ENCODE measurements around the gene ELN.

Gene ELN

DNA sequence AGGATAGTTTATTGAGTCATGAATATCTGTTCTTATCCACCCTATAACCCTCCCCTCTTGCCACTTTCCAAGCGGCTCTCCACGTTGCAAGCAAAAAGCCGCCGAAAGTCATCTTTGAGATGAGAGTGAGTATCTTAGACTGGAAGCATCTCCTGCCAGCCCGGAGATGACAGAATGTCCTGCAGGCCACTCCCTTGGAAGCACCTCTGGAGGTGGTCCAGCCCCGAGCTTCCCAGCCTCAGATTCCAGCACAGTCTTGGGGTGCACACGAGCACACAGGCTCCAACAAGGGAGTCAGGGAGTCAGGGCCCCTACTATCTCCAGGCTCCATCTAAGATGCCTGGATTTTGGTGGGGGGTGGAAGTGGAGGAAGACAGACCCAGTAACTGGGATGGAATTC lies 5.5 kb upstream of the ELN start:
- TF ChIP-seq YY1 (IDR thresholded peaks at IDR 0.05; ENCODE audit: low read depth), result no peak
- no peak for TF ChIP-seq TAF1 (IDR thresholded peaks at IDR 0.05; ENCODE audit: low read depth)
- TF ChIP-seq TCF12 (IDR thresholded peaks at IDR 0.05; ENCODE audit: low read depth), result no peak
- TF ChIP-seq CEBPB (IDR thresholded peaks at IDR 0.05), result no peak
- TF ChIP-seq, protein P1, sequence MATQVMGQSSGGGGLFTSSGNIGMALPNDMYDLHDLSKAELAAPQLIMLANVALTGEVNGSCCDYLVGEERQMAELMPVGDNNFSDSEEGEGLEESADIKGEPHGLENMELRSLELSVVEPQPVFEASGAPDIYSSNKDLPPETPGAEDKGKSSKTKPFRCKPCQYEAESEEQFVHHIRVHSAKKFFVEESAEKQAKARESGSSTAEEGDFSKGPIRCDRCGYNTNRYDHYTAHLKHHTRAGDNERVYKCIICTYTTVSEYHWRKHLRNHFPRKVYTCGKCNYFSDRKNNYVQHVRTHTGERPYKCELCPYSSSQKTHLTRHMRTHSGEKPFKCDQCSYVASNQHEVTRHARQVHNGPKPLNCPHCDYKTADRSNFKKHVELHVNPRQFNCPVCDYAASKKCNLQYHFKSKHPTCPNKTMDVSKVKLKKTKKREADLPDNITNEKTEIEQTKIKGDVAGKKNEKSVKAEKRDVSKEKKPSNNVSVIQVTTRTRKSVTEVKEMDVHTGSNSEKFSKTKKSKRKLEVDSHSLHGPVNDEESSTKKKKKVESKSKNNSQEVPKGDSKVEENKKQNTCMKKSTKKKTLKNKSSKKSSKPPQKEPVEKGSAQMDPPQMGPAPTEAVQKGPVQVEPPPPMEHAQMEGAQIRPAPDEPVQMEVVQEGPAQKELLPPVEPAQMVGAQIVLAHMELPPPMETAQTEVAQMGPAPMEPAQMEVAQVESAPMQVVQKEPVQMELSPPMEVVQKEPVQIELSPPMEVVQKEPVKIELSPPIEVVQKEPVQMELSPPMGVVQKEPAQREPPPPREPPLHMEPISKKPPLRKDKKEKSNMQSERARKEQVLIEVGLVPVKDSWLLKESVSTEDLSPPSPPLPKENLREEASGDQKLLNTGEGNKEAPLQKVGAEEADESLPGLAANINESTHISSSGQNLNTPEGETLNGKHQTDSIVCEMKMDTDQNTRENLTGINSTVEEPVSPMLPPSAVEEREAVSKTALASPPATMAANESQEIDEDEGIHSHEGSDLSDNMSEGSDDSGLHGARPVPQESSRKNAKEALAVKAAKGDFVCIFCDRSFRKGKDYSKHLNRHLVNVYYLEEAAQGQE (IDR thresholded peaks at IDR 0.05; ENCODE audit: low read depth), result no peak
- no peak for TF ChIP-seq TEAD4 (IDR thresholded peaks at IDR 0.05)
- no peak for TF ChIP-seq FOXM1 (IDR thresholded peaks at IDR 0.05; ENCODE audit: borderline replicate concordance, low read depth)
- TF ChIP-seq RAD21 (IDR thresholded peaks at IDR 0.05; ENCODE audit: low read depth), result no peak
- TF ChIP-seq, protein P2, sequence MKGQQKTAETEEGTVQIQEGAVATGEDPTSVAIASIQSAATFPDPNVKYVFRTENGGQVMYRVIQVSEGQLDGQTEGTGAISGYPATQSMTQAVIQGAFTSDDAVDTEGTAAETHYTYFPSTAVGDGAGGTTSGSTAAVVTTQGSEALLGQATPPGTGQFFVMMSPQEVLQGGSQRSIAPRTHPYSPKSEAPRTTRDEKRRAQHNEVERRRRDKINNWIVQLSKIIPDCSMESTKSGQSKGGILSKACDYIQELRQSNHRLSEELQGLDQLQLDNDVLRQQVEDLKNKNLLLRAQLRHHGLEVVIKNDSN (IDR thresholded peaks at IDR 0.05), result no peak
- no peak for TF ChIP-seq ZBTB7A (IDR thresholded peaks at IDR 0.05; ENCODE audit: low read depth)
- no peak for TF ChIP-seq CREB1 (IDR thresholded peaks at IDR 0.05; ENCODE audit: low read depth)
- TF ChIP-seq, protein P3, sequence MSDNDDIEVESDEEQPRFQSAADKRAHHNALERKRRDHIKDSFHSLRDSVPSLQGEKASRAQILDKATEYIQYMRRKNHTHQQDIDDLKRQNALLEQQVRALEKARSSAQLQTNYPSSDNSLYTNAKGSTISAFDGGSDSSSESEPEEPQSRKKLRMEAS (IDR thresholded peaks at IDR 0.05), result no peak
- no peak for TF ChIP-seq NFIC (IDR thresholded peaks at IDR 0.05)
- TF ChIP-seq EGR1 (IDR thresholded peaks at IDR 0.05), result no peak
- no peak for TF ChIP-seq EP300 (IDR thresholded peaks at IDR 0.05; ENCODE audit: borderline replicate concordance)

DNA sequence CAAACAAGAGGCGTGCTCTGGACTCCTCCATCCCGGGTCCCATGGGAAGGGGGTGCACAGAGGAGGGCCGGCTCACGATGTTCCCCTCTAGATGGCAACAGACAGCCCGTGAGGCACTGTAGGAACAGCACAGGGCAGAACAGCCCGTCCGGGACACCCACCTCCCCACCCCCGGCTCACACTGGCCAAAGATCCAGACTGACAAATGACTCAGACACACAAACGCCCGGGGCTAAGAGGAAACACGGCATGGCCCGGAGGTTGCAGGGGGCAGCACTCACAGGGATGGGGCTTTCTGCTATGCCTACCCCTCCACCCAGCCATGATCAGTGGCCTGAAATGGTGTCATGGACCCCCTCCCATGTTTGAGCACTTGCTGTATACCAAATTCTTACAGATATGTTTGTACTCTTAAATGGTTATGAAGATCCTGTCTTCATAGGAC lies 4.9 kb upstream of the ELN start:
- TF ChIP-seq ZBTB7A (IDR thresholded peaks at IDR 0.05; ENCODE audit: low read depth), result no peak

DNA sequence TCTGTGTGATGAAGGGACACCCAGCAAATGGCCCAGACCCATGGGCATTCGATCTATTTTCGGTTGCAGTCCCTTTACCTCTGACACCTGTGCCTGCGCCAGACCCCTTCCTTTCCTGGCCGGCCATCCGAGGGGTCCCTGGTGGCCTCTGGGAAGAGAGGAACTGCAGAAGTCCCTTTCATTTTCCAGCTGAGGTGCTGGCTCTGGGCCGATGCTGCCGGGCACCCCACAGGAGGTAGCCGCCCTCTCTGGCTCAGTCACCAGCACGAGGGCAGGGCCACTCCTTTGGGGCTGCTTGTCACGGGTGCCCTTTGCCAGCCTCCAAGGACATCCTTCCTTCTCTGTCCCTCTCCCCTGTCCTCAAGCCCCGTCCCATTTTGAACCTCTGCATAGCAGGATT lies 4.2 kb upstream of the ELN start:
- TF ChIP-seq, protein P3 (IDR thresholded peaks at IDR 0.05), result no peak
- TF ChIP-seq, protein P2 (IDR thresholded peaks at IDR 0.05), result no peak
- TF ChIP-seq EGR1 (IDR thresholded peaks at IDR 0.05), result no peak
- no peak for TF ChIP-seq YY1 (IDR thresholded peaks at IDR 0.05; ENCODE audit: low read depth)
- no peak for TF ChIP-seq TEAD4 (IDR thresholded peaks at IDR 0.05)
- no peak for TF ChIP-seq TAF1 (IDR thresholded peaks at IDR 0.05; ENCODE audit: low read depth)
- no peak for TF ChIP-seq EP300 (IDR thresholded peaks at IDR 0.05; ENCODE audit: borderline replicate concordance)
- no peak for TF ChIP-seq RAD21 (IDR thresholded peaks at IDR 0.05; ENCODE audit: low read depth)
- no peak for TF ChIP-seq CEBPB (IDR thresholded peaks at IDR 0.05)
- TF ChIP-seq CREB1 (IDR thresholded peaks at IDR 0.05; ENCODE audit: low read depth), result no peak
- no peak for TF ChIP-seq FOXM1 (IDR thresholded peaks at IDR 0.05; ENCODE audit: borderline replicate concordance, low read depth)
- no peak for TF ChIP-seq TCF12 (IDR thresholded peaks at IDR 0.05; ENCODE audit: low read depth)
- TF ChIP-seq, protein P1 (IDR thresholded peaks at IDR 0.05; ENCODE audit: low read depth), result no peak
- TF ChIP-seq ZBTB7A (IDR thresholded peaks at IDR 0.05; ENCODE audit: low read depth), result no peak
- TF ChIP-seq NFIC (IDR thresholded peaks at IDR 0.05), result no peak

DNA sequence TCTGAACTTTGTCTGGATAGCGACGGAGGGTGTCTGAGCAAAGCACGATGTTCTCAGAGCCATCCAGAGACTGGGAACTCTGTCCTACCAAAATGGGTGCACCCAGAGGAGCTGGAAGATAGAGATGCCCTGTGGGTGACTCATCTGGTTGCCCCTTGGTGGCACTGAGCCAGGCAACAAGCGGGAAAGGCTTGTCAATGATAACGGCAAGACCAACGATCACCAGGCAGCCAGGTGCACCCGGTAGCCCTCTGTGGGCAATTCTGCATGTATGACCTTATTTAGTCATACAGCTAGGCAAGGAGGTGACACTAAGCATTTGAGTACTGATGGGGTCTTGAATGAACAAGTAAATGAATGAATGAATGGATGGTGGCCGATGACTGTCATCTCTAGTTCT lies 2.8 kb upstream of the ELN start:
- TF ChIP-seq CREB1 (IDR thresholded peaks at IDR 0.05; ENCODE audit: low read depth) (no peak), NFIC (IDR thresholded peaks at IDR 0.05) (no peak), YY1 (IDR thresholded peaks at IDR 0.05; ENCODE audit: low read depth) (no peak), FOXM1 (IDR thresholded peaks at IDR 0.05; ENCODE audit: borderline replicate concordance, low read depth) (no peak), EP300 (IDR thresholded peaks at IDR 0.05; ENCODE audit: borderline replicate concordance) (no peak), TAF1 (IDR thresholded peaks at IDR 0.05; ENCODE audit: low read depth) (no peak), TCF12 (IDR thresholded peaks at IDR 0.05; ENCODE audit: low read depth) (no peak), CEBPB (IDR thresholded peaks at IDR 0.05) (no peak), RAD21 (IDR thresholded peaks at IDR 0.05; ENCODE audit: low read depth) (no peak)
- TF ChIP-seq, protein P1 (IDR thresholded peaks at IDR 0.05; ENCODE audit: low read depth), result no peak
- TF ChIP-seq, protein P2 (IDR thresholded peaks at IDR 0.05), result no peak
- TF ChIP-seq, protein P3 (IDR thresholded peaks at IDR 0.05), result no peak
